Measurements from ENCODE around the gene STON1.

GRCh38 chr2:48586433-48586832 is 56.5 kb downstream of the STON1 start:
- TF ChIP-seq, protein P1, sequence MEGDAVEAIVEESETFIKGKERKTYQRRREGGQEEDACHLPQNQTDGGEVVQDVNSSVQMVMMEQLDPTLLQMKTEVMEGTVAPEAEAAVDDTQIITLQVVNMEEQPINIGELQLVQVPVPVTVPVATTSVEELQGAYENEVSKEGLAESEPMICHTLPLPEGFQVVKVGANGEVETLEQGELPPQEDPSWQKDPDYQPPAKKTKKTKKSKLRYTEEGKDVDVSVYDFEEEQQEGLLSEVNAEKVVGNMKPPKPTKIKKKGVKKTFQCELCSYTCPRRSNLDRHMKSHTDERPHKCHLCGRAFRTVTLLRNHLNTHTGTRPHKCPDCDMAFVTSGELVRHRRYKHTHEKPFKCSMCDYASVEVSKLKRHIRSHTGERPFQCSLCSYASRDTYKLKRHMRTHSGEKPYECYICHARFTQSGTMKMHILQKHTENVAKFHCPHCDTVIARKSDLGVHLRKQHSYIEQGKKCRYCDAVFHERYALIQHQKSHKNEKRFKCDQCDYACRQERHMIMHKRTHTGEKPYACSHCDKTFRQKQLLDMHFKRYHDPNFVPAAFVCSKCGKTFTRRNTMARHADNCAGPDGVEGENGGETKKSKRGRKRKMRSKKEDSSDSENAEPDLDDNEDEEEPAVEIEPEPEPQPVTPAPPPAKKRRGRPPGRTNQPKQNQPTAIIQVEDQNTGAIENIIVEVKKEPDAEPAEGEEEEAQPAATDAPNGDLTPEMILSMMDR (IDR thresholded peaks at IDR 0.05; ENCODE audit: insufficient read depth, low read length, poor library complexity, severe bottlenecking) = no peak
- no peak for TF ChIP-seq EZH2phosphoT487 (conservative IDR thresholded peaks at IDR 0.05; ENCODE audit: low read length)
